GM12872 (cell line): ENCODE data around the gene UVSSA.

ENCODE experiments used
- CTCF ChIP-seq: IDR thresholded peaks from 3 replicates; pipeline ENCODE4 v1.5.1; 2011; ENCODE audit warnings: low read depth, mild to moderate bottlenecking, low read length, moderate library complexity; ENCODE audit not compliant: insufficient read depth

Gene UVSSA

GRCh38 chr4:1333256-1333655 is 13.8 kb upstream of the UVSSA start:
- no peak for TF ChIP-seq CTCF

- no peak for TF ChIP-seq CTCF
Observed at GRCh38 chr4:1334579-1334895, 12.5 kb upstream of the UVSSA start.

GRCh38 chr4:1336088-1336491 is 10.9 kb upstream of the UVSSA start:
- no peak for TF ChIP-seq CTCF

DNA sequence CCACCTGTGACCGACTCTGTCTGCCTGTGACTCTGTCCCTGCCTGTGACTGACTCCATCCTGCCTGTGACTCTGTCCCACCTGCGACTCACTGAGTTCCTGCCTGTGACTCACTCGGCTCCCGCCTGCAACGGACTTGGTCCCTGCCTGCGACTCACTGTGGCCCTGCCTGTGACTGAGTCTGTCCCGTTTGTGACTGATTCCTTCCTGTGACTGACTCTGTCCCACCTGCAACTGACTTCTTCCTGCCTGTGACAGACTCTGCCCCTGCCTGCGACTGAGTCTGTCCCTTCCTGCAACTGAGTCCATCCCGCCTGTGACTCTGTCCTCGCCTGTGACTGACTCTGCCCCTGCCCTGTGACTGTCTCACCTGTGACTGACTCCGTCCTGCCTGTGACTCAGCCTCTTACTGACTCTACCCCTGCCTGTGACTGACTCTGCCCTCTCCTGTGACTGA is 9.6 kb upstream of the UVSSA start:
- TF ChIP-seq CTCF, result no peak

DNA sequence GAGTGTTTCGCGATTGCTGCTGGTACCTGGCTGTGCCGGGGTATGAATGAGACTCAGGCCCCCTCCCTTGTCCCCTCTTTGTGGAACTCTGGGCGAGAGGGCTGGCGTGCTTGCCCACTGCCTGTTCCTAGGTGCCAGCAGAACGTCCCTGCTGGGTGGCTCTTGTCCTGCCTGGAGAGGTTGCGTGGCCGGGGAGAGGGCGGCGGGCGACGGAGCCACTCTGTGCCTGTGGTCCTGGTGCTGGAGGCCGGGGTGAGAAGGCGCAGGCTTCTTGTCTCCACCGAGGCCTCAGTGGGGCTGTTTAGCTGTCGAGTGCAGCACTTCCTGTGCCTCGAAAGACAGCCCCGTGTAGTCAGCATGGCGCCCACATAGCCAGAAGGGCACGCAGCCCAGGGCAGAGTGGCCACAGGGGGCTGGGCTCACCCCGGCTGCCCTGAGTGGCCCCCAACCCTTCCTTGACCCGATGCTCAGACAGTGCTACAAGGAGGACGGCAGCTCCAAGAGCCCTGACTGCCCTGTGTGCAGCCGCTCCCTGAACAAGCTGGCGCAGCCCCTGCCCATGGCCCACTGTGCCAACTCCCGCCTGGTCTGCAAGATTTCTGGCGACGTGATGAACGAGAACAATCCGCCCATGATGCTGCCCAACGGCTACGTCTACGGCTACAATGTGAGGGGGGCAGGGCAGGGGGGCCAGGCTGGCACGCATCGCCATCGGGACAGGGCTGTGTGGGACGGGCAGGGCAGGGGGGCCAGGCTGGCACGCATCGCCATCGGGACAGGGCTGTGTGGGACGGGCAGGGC is 8.9 kb upstream of the UVSSA start:
- TF ChIP-seq CTCF, result no peak

GRCh38 chr4:1338752-1339414 is 8.1 kb upstream of the UVSSA start:
- TF ChIP-seq CTCF, result no peak

- TF ChIP-seq CTCF, result no peak
Observed at GRCh38 chr4:1339489-1339888, 7.5 kb upstream of the UVSSA start.
